GM21526 (cell line): ENCODE data around the gene WWOX.

Experiments
- ATAC-seq: cut with Tn5 transposase; IDR thresholded peaks from one replicate; pipeline ENCODE4 v1.9.1; 2021; ENCODE audit warnings: moderate library complexity; ENCODE audit not compliant: unreplicated experiment, low FRiP score

WWOX gene

DNA sequence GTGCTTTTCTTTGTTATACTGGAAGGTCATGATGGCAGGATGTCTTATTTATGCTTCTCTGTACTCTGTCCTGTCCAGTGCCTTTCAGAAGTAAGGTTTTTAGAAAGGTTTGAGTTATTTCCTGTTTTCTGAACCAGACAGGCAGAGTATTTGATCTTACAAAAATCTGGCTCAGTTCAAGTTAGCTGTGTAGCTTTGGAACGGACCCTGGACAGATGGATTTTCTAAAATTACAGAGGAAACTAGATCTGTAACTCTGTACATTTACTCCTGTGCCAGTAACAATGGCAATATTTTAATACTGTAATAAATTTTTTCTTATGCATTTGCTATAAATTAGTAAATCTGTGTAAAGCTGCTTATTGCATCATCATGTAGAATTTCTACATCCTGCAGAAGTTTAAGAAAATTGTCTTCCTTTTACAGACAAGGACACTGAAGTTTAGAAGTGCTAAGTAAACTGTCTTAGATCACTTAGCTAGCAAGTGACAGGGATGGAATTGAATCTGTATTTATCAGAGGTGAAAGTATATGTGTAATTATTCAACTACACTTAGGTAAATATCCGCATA lies 347.6 kb downstream of the WWOX start:
- ATAC-seq = no peak

DNA sequence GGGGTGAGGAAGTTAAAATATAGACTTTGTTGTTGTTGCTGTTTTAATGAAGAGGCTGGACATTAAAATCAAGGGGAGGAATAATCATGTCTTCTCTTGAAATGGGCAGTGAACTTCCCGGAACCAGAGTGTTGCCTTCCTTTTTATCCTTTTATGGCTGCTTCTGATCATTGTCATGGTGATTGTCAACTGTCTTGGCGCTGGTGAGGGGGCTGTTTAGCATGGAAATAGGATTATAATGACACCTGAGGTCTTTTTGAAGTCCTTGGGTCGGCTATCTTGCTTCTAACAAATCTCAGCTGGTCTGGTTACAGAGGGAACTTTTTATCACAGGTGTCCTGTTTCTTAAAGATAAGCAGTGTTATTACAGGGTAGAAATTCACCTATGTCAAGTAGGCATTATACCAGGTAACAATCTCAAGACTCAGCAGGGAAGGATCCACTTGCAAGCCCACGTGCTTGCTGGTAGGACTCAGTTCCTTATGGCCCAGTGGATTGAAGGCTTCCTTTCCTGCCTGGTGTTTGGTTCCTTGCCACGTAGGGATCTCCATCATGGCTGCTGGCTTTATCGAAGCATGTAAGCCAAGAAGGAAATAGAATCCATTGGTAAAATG lies 349.3 kb downstream of the WWOX start:
- no peak for ATAC-seq

DNA sequence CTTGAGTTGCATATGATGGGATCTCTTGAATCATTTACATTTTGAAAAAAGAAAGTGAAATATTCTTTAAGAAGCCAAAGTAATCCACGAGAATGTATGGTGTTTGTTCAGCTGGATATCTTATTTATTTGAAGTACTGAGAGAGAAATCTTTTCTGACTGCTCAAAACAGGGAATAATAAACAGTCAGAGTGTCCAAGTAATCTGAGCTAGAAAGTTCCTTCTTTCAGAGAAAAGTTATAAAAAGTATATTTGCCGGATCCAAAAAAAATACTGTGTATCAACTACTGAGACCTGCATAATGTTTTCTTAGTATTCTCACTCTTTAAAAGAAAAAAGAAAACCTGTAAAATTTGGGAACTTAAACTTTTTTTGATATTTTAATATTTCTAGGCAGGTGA lies 350.8 kb downstream of the WWOX start:
- no peak for ATAC-seq

DNA sequence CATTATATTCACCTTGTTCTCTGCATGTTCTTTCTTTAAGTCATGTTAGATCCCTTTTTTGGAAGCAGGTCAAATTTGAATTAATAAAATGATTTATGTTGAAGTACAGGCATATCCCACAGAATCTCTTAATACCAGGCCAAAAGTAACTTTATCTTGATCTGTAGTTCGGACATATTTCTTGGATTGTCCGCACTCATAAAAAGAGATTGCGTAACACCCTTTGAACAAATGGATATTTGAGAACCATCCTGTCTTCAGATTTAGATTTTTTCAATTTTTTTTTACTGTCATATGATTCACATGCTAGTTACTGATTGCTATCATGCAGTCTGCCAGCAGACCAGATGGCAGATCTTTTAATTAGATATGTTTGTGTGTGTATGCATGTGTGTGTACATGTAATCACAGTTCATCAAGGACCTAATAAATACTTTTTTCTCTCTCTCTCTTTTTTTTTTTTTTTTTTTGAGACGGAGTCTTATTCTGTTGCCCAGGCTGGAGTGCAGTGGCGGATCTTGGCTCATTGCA lies 352.6 kb downstream of the WWOX start:
- no peak for ATAC-seq

DNA sequence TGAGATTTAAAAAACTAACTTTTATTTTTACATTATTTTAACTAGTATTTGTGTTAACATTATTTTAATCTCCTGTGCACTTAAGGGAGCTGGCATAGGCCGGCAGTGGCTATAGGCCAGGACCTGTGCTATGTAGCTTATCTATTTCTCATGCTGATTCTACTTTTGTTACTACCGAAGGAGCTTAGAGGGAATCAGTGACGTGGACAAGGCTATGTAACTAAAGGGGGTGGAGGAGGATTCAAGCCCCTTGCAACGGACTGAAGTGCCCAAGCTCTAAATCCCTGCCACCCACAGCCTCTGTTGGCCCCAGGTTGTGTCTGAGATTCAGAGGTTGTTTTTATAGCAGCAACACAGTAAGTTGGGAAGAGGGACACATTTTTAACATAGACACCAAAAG lies 356.4 kb downstream of the WWOX start:
- ATAC-seq = no peak

DNA sequence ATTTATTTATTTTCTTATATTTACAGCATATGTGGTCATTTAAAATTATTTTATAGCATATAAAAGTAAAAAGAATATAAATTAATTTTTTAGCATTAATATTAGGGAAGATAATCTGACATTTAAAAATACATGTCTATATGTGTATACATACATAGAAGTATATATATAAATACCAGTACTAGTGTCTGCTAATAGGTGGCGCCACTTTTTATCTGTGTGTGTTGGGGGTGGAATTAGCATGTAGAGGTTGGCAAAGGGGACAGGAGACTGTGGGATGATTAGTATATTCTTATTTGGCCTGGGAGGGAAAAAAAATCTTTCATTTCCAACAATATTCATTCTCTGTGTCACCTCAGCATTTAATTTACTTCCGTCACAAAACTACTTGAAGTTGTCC lies 359.1 kb downstream of the WWOX start:
- no peak for ATAC-seq

DNA sequence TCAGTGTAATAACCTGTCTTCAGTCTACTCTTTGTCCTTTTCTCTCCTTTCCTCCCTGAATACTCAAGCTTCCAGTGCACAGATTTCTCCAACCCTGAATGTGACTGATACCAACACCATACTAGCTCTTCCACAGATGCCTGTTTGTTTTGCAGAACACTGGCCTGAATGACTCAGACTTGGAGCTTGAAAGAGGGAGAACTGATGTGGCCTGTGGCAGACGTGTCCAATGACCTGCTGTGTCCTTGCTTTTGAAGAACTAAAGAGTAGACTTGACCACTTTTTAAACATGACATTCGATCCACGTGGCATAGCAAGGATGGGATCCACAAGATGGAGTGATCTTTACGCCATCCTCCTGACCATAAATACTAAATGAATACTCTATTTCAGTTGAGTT lies 361.0 kb downstream of the WWOX start:
- no peak for ATAC-seq

DNA sequence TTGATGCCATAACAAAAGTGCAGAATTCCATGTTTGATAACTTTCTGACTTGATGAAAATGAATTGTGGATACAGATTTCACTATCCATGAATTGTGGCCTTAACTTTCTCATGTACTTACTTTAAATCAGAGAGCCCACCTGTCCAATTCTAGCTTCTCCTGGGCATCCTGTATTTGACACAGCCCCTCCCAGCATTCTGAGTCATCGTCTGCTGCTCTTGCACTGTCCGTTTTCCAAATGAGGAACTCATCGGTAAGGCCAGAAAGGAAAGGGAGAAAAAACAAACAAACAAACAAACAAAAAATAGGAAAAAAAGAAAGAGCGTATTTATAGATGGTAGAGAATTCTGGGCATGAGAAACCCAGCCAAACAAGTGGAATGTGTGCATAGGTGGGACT lies 361.6 kb downstream of the WWOX start:
- ATAC-seq = no peak

DNA sequence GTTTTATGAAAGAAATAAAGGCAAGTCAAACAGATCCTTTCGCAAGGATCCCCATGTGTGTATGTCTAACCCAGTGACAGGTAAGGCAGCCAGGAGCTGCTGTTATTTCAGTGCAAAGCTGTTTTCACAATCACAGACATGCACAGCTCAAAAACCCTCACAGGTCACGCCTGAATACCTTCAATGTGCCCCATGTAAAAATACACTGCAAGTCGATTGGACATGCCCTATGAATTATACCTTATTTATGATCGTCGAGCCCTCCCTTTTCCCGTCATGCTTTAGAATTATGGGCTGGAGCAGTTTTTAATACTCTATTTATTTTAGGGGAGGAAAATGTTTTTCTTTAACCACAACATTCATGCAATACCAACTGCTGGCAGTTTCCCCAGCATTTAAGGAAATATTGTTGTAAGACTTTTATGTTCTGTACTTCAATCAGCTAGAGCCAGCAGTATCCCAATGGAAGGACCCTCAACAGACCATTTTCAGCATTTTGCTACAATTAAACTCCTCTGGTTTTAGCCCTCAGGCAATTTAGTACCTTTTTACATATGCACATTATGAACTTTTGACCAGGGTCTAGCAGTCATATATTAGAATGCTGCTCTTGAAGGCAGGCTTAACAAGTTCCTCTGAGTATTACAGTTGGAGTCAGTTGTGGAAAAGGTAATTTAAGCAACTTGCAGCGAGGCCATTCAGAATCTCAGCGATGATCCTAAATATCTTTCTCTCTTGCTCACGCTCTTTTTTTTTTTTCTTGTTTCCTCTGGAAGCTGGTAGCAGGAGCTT lies 362.2 kb downstream of the WWOX start:
- no peak for ATAC-seq

DNA sequence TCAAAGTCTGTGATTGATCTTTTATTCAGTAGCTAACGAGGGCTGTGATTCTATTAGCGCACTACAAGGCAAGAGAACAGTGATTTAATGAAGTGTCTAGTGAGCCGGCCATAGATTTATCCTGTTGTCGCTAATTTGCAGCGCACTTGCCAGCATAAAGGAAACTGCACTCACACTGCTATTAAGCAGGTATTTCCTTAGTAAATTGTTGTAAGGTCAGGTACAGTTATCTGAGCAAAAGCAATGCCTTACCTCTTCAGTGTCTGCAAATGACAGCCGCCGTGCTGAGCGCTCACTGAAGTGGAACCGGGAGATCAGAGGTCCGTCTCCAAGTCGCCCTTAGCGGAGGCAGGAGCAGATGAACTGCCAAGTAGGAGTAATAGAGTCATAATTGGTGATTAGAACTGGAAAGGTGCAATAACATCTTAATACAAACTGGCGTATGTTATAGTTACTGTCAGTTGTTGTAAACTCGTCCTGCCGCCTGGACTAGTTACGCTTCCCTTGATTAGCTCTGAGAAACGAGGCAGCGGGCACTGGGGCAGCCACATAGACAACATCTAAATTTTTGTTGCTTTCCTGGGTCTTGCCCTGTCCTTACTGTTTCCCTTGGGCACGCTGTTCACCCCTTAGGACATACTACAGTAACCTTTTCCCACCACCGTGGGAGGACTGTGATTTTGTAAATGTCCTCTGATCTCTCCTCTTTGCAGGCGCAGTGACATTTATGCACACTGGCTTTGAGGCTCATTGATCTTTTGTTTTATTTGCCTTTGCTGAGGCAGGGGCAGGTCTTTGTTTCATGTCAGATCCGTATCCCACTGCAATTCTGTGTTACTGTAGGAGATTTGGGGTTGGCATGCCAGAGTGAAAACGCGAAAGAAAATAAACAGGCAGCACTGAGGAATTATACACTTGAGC lies 363.1 kb downstream of the WWOX start:
- no peak for ATAC-seq

DNA sequence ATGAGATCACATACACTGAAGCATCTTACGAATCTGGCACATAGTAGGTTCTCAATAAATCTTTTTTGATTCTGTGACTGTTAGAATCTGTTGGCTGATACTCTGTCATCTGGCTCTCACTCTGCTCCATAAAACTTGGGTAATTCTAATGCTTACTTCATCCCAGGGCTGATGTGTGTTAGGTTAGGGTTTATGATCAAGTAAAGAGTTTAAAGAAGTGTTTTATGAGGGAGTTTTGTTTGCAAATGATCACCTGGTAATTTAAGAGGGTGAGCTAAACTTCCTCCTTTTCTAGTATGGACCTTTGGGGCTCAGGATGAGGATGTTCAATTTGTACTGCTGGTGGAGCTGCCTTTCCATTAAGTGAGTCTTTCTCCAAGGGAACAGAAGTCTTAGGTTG lies 364.1 kb downstream of the WWOX start:
- no peak for ATAC-seq

DNA sequence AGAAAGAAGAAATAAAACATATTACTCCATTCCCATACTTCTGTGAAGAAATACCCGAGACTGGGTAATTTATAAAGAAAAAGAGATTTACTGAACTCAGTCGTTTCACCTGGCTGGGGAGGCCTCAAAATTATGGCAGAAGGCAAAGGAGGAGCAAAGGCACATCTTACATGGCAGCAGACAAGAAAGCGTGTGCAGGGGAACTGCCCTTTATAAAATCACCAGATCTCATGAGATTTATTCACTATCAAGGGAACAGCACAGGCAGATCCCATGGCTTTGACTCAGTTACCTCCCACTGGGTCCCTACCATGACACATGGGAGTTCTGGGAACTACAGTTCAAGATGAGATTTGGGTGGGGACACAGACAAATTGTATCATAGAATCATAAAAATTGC lies 365.4 kb downstream of the WWOX start:
- ATAC-seq = no peak

DNA sequence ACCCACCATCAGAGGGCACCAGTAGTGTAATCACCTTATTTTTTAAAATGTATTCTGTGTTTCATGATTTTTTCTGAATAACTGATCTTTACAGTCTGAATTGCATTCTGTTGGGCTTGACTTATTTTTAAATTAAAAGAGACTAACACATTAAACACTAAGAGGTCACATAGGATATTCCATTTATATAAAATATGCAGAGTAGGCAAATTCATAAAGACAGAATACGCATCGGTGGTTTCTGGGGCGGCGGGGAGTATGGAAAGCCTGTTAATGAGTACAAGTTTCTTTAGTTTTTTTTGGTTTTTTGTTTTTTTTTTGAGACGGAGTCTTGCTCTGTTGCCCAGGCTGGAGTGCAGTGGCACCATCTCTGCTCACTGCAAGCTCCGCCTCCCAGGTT lies 366.3 kb downstream of the WWOX start:
- no peak for ATAC-seq

DNA sequence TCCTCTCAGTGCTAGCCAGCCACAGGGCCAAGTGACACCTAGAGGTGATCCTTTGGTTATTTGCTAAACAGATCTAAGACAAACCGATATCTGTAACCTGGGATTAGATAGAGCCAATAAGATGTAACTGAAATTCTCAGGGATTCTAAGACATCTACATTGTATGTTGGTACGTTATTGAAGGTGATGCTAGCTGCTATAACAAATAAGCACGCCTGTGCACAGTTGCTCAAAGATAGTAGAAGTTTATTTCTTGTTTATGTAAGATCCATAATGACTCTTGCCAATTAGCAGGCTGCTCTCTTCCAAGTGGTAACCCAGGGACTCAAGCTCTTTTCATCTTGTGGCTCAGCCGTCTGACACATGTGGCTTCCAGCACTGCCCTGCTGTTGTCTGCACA lies 370.3 kb downstream of the WWOX start:
- ATAC-seq = no peak

DNA sequence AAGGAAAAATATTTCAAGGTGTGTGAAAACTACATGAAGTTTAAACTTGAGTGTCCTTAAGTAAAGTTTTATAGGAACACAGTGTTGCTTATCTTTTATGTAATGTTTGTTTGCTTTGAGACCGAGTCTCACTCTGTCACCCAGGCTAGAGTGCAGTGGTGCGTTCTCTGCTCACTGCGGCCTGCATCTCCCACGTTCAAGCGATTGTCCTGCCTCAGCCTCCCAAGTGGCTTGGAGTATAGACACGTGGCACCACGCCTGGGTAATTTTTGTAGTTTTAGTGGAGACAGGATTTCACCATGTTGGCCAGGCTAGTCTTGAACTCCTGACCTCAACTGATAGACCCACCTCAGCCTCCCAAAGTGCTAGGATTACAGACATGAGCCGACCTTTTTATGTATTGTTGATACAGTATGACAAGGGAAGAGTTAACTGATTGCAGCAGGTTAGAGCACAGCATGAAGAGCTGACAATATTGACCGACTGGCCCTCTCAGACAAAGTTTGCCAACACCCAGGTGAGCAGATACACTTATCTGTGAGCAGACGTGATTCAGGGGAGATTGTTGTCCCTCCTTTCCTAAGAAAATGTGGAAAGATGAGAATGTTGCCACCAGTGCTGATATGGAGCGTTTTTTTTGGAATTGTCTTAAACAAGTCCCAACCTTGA lies 373.7 kb downstream of the WWOX start:
- no peak for ATAC-seq

DNA sequence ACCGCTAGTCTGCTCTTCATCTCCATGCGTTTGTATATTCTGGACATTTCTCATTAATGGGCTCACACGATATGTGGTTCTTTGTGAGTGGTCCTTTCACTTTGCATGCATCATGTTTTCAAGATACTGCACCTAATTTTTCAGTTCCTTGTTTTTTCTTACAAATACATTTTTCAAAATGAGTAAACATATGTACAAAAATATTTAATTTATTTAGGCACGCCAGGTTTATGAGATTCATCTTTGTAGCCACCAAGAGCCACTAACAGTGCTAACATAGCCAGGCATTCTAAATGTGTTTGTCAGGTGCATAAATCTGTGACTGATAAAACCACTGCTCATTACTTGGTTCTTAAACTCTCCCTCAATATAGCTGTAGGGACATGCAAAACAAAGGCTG lies 375.3 kb downstream of the WWOX start:
- peak; percentile 80 for ATAC-seq

DNA sequence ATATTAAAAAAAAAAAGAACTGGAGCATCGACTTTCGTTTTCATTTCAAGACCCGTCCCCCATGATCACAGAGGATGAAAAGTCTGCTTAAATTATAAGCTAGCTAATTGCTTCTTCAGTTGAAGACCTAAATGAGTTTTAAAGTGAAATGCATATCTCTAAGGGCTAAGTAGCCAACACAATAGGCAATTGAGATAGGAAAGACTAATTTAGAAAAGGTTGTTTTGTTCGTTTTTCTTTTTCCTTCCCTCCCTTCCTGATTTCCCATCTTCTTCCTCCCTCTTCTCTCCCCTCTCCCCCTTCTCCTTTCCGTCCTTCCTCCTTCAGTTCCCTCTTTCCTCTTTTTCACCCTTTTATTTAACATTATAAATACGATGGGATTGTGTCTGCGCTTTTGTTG lies 377.2 kb downstream of the WWOX start:
- ATAC-seq = no peak

DNA sequence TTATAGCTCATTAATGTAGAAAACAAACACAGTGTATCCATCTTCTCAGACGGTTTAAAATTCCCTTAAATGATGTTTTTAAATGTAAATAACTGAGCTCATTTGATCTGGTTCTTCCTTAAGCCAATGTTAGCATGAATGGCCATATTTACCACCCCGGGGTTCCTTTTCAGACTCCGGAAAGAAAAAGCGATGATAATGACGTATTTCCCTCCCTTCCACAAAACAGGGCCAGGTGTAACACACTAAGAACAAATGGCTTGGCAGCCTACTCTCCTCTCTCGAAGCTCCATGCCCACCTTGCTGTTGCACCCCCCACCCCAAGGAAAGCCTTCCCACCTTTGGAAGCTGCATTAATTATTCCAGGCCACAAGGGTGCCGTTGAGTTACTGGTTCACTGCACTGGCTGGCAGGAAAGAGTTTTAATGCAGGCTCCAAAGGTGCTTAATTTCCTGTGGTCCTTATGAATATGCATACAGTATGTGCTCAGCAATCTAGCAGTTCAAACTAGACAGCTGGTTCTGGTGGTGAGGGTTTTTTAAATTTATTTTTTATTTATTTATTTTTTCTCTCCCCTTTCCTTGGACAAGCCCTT lies 378.9 kb downstream of the WWOX start:
- no peak for ATAC-seq

DNA sequence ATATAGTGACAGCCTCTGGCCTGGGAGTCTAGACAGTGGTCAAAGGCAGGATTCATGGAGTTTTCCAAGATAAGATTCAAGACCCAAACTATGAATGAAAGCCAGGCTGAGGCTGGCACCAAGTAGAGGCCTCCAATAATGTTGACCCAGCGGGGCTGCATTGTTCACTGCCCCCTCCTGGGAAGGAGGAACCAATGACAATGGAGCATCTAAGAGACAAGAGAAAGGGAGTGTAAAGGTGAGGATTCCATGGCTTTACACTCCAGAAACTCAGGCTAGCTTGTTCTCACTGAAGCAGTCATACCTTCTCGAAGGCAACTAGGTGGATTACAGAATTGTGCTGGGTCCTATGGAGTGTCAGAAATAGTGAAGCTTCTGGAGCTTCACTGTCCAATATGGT lies 380.3 kb downstream of the WWOX start:
- ATAC-seq = no peak

DNA sequence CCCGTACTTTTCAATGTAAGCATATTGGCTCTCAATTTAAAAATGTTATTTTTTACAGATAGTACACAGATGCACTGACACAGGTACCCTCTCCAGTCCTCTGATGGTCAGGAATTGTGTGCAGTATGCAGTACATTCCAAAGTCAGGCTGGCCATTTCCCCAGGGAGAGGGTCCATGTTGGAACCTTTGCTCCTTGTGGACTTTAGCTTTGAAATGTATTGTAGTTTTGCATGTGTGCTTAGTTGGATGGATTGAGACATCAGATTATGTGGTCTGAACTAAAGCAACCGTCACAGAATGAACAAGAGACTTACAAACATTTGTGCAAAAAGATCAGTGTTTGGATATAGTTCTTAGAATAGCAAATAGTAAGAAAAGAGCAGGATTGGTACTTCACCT lies 381.1 kb downstream of the WWOX start:
- no peak for ATAC-seq
